ENCODE data around the gene F5. TPM values are rescaled to one million over a fixed set of nuclear protein-coding genes. Genes with fewer than 3 reads are reported as not detected.

Gene F5
- total and polyA plus RNA-seq, 2 of the 13 experiments (the other 11 are each of a cell fraction or from before 2014, with no cell fraction given) = 38.3 to 64.0 TPM

GRCh38 chr1:169483500-169483966 is 102.7 kb downstream of the F5 start (continued):
- no peak for TF ChIP-seq KDM5A (IDR thresholded peaks at IDR 0.05; ENCODE audit: borderline replicate concordance, low read length)
- no peak for TF ChIP-seq ZNF788 (CRISPR knock-in tag; IDR thresholded peaks at IDR 0.05; ENCODE audit: borderline replicate concordance)
- peak; percentile 47; the same call in 1 of the 2 replicates for TF ChIP-seq NFYC (CRISPR knock-in tag; IDR thresholded peaks at IDR 0.05)
- TF ChIP-seq HOXA9 (CRISPR knock-in tag; IDR thresholded peaks at IDR 0.05; ENCODE audit: borderline replicate concordance) = no peak
- no peak for TF ChIP-seq ZNF83 (CRISPR knock-in tag; IDR thresholded peaks at IDR 0.05; ENCODE audit: borderline replicate concordance)
- TF ChIP-seq TFAP4 (IDR thresholded peaks at IDR 0.05; ENCODE audit: borderline replicate concordance, low read depth) = peak; percentile 72; the same call in 1 of the 2 replicates
- peak in 1 of 2 experiments; percentile 49; a peak in 1 of 4 replicates for TF ChIP-seq POLR2A (IDR thresholded peaks at IDR 0.05; ENCODE audit: insufficient read depth in 1 of 2, low read depth in 2 of 2, low read length in 2 of 2)
- TF ChIP-seq NR2F6 (IDR thresholded peaks at IDR 0.05) = no peak
- TF ChIP-seq NR2F6 (CRISPR knock-in tag; IDR thresholded peaks at IDR 0.05) = no peak
- TF ChIP-seq NPAS2 (CRISPR knock-in tag; IDR thresholded peaks at IDR 0.05; ENCODE audit: borderline replicate concordance) = no peak
- TF ChIP-seq HHEX (CRISPR knock-in tag; IDR thresholded peaks at IDR 0.05) = no peak
- TF ChIP-seq ZNF597 (CRISPR knock-in tag; IDR thresholded peaks at IDR 0.05) = no peak
- TF ChIP-seq POGZ (CRISPR knock-in tag; IDR thresholded peaks at IDR 0.05) = no peak
- TF ChIP-seq FOXA3 (CRISPR knock-in tag; IDR thresholded peaks at IDR 0.05) = peak; percentile 44
- no peak for TF ChIP-seq ZFP36L2 (CRISPR knock-in tag; IDR thresholded peaks at IDR 0.05)
- TF ChIP-seq NFE2 (CRISPR knock-in tag; IDR thresholded peaks at IDR 0.05) = no peak
- no peak for TF ChIP-seq SAFB2 (CRISPR knock-in tag; IDR thresholded peaks at IDR 0.05; ENCODE audit: borderline replicate concordance, low read depth)
- TF ChIP-seq HNF4A (CRISPR knock-in tag; IDR thresholded peaks at IDR 0.05) = 0 out of 2 replicates have a peak, but pooled peaks have one; percentile 16
- TF ChIP-seq CSRNP1 (CRISPR knock-in tag; IDR thresholded peaks at IDR 0.05) = no peak
- TF ChIP-seq ZBTB10 (CRISPR knock-in tag; IDR thresholded peaks at IDR 0.05; ENCODE audit: borderline replicate concordance) = no peak
- no peak for TF ChIP-seq DMAP1 (CRISPR knock-in tag; IDR thresholded peaks at IDR 0.05)
- no peak for TF ChIP-seq ZNF337 (CRISPR knock-in tag; IDR thresholded peaks at IDR 0.05; ENCODE audit: borderline replicate concordance, low read depth)
- TF ChIP-seq TGIF2 (CRISPR knock-in tag; IDR thresholded peaks at IDR 0.05) = peak; percentile 66

Data from HepG2 (cell line).